T-helper 1 cell (primary cell): ENCODE measurements around the gene DCST2.
"Not testable (repeated sequence)": the region's sequence is repeated elsewhere in the genome, so short reads cannot be mapped to it uniquely, and the experiment has no call there.

Experiments used
- DNase-seq, 5 donors: peaks; one replicate each; pipeline ENCODE4 v3.0.0-alpha.2; 2012 to 2020

Gene DCST2

GRCh38 chr1:154995301-154995983 lies 38.1 kb downstream of the DCST2 start:
- not testable (repeated sequence) for DNase-seq

- DNase-seq, result no peak
Measured at GRCh38 chr1:154994591-154994990, 39.0 kb downstream of the DCST2 start.

- no peak for DNase-seq
Measured at GRCh38 chr1:154994269-154994587, 39.4 kb downstream of the DCST2 start.

DNA sequence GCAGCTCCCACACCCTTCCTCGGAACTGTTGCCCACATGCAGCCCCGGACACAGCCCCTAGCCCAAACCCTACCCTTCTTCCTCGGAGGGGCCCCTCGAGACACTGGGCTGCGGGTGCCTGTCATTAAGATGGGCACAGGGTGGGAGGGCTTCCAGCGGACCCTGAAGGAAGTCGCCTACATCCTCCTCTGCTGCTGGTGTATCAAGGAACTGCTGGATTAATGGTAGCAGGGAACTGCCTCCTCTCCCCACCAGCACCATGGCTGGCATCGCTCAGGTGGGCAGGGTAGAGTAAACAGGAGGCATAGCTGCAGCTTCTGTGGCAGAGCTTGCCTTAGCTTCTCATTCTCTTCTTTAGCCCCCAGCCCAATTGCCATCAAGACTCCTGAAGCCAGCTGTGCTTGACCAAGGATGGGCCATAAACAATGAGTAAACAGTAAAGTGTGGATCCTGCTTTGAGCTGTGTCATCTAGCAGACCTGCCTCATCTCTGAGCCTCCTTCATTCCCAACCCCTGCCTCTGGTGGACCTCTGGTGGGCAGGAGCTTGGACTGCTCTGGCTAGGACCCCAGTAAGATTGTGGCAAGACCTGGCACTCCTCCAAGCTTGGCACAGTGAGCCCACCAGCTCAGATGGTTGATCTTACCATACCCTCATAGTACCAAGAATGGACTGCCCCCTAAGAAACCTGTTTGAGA lies 39.9 kb downstream of the DCST2 start, which contains the start of gene LENEP:
Gene LENEP (plus strand): TSS at position 15 of the 697 bp plus-strand sequence. CDS start 22 bp downstream, at position 37.
- no peak for DNase-seq

GRCh38 chr1:154992721-154993571 lies 40.6 kb downstream of the DCST2 start:
- DNase-seq, result no peak

DNA sequence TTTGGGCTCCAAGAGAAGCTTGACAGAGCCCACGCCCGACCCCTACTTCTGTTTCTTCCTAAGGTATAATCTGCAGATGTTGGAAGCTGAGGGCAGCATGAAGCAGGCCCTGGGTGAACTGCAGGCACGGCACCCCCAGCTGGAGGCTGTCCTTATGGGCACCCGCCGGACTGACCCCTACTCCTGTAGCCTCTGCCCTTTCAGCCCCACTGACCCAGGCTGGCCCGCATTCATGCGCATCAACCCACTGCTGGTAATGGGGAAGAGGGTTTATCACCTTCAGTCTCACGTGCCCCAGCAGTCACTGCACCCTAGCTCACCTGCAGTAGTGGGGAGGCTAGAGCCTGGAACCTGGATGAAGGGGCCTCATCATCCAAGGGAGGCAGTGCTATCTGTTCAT lies 43.3 kb downstream of the DCST2 start:
- DNase-seq, result no peak

GRCh38 chr1:154989195-154989860 lies 44.3 kb downstream of the DCST2 start:
- DNase-seq, result no peak

DNA sequence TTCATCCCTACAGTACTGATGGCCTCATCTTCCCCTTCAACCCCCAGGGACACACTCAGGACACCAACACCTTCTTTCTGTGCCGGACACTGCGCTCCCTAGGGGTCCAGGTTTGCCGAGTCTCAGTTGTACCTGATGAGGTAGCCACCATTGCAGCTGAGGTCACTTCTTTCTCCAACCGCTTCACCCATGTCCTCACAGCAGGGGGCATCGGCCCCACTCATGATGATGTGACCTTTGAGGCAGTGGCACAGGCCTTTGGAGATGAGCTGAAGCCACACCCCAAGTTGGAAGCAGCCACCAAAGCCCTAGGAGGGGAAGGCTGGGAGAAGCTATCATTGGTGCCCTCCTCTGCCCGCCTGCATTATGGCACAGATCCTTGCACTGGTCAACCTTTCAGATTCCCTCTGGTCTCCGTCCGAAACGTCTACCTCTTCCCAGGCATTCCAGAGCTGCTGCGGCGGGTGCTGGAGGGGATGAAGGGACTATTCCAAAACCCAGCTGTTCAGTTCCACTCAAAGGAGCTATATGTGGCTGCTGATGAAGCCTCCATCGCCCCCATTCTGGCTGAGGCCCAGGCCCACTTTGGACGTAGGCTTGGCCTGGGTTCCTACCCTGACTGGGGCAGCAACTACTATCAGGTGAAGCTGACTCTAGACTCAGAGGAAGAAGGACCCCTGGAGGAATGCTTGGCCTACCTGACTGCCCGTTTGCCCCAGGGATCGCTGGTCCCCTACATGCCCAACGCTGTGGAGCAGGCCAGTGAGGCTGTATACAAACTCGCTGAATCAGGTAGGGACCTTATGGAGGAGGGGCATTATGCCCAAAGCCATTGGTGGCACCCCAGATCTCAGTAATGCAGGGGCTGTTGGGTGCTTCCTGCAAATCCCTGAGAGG lies 45.3 kb downstream of the DCST2 start:
- no peak for DNase-seq

GRCh38 chr1:154987326-154987725 lies 46.3 kb downstream of the DCST2 start:
- no peak for DNase-seq

DNA sequence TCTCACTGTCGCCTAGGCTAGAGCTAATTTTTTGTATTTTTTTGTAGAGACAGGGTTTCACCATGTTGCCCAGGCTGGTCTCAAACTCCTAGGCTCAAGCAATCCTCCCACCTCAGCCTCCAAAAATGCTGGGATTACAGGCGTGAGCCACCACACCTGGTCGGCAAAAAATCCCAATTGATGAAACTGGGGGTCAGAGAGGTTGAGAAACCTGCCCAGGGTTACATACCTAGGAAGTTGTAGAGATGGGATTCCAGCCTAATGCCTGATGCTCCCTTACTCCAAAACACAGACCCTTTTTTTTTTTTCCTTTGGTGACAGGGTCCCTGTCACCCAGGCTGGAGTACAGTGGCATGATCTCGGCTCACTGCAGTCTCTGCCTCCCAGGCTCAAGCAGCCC lies 46.8 kb downstream of the DCST2 start:
- DNase-seq, result not testable (repeated sequence)

GRCh38 chr1:154983776-154984466 lies 49.7 kb downstream of the DCST2 start:
- no peak for DNase-seq

- peak; percentile 87 to 99 (median 94) for DNase-seq
Measured at GRCh38 chr1:154982897-154983648, 50.5 kb downstream of the DCST2 start, which contains the start of gene FLAD1. FLAD1 (plus strand) TSS chr1:154983344; CDS start chr1:154983695, 351 bp downstream.

- no peak for DNase-seq
Measured at GRCh38 chr1:154982341-154982740, 51.2 kb downstream of the DCST2 start.

GRCh38 chr1:154978360-154978759 lies 55.2 kb downstream of the DCST2 start:
- DNase-seq, result no peak

GRCh38 chr1:154977762-154978161 lies 55.8 kb downstream of the DCST2 start:
- DNase-seq, result not testable (repeated sequence)

- peak in 4 of 5 donors; percentile 27 to 58 (median 34) for DNase-seq
Measured at GRCh38 chr1:154975409-154976059, 58.0 kb downstream of the DCST2 start.

- DNase-seq, result peak; percentile 89 to 96 (median 91)
Measured at GRCh38 chr1:154974808-154975408, 58.7 kb downstream of the DCST2 start.

DNA sequence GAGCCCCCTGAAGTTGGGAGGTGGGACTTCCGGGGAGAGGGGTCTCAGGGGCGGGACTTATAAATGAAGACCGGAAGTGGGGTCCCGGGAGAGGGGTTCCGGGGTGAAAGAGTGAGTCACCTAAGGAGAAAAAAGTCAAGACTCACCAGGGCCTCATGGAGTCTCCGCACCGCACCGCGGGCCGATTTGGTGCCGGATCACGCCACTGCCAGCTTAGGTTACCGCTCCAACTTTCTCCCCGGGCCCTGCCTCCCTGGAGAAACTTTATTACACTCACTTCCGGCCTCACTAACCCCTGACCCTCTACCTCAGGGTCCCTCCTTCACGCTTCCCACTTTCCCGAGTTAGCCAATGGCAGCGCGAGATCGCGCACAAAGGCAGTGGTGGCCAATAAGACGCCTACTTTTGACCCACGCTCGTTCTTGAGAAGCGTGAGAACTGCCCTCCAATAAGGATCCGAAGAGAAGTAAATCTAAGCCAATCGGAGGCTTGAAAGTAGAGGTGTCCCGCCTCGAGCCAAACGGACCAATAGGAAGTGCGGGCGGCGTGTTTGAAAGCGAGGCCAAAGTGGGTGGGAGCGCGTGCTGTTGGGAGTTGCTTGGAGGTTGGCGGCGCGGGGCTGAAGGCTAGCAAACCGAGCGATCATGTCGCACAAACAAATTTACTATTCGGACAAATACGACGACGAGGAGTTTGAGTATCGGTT lies 59.3 kb downstream of the DCST2 start, which contains the start of gene CKS1B:
Gene CKS1B (plus strand): TSS at position 580 of the 706 bp plus-strand sequence. CDS start 65 bp downstream, at position 645.
- DNase-seq, result peak; percentile 91 to 100 (median 95)
